GM12872 (cell line): ENCODE data around the gene ADCY6.

ENCODE experiments used
- TF ChIP-seq, protein P1 (sequence below): IDR thresholded peaks from 3 replicates; pipeline ENCODE4 v1.5.1; 2011; ENCODE audit warnings: low read depth, mild to moderate bottlenecking, low read length, moderate library complexity; ENCODE audit not compliant: insufficient read depth

Gene ADCY6

DNA sequence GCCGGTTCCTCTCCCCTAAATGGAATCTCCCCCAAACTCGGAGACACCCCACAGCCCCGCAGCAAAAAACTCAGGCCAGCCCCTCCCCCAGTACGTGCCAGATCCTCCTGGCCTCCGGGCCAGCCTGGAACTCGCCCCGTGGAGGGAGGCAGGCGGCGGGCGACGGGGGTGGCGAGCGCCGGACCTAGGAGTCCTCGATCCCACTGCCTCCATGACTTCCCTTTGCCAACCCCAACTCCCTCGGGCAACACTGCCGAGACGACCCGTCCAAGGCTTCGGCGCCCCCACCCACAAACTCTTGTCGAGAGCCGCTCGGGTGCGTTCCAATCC is 400 bp downstream of the ADCY6 start:
- TF ChIP-seq, protein P1, sequence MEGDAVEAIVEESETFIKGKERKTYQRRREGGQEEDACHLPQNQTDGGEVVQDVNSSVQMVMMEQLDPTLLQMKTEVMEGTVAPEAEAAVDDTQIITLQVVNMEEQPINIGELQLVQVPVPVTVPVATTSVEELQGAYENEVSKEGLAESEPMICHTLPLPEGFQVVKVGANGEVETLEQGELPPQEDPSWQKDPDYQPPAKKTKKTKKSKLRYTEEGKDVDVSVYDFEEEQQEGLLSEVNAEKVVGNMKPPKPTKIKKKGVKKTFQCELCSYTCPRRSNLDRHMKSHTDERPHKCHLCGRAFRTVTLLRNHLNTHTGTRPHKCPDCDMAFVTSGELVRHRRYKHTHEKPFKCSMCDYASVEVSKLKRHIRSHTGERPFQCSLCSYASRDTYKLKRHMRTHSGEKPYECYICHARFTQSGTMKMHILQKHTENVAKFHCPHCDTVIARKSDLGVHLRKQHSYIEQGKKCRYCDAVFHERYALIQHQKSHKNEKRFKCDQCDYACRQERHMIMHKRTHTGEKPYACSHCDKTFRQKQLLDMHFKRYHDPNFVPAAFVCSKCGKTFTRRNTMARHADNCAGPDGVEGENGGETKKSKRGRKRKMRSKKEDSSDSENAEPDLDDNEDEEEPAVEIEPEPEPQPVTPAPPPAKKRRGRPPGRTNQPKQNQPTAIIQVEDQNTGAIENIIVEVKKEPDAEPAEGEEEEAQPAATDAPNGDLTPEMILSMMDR, result no peak

DNA sequence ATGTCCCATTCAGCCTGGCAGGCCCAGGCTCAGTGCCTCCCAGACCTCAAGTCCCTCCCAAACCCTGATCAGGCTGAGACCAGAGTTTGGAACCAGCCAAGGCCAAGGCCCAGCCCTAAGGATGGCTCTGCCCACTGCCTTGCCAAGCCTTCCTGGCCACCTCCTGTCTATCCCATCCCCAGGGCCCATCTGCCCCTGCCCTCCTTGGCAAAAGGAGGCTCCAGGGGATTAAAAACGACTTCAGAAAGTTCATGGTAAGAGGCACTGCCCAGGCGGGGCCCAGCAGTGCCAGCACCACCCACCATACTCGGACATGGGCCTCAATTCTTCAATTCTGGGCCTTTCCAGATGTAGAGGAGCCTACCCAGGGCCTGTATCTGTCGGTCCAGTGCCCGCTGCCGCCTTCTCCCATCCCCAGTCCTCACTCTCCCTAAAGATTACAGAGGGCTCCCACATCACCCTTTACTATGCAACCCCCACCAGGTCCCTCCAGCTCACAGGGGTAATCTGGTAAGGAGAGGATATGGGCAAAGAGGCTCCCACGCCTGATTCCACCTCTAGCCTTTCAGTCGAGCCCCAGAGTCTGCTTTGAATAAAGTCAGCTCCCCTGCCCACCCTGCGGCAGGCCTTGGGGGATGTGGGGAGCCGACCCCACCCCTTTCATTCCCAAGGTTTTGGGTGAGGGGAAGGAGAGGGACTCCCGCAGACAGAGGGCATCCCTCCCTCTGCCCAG is 932 bp downstream of the ADCY6 start:
- TF ChIP-seq, protein P1, result no peak

DNA sequence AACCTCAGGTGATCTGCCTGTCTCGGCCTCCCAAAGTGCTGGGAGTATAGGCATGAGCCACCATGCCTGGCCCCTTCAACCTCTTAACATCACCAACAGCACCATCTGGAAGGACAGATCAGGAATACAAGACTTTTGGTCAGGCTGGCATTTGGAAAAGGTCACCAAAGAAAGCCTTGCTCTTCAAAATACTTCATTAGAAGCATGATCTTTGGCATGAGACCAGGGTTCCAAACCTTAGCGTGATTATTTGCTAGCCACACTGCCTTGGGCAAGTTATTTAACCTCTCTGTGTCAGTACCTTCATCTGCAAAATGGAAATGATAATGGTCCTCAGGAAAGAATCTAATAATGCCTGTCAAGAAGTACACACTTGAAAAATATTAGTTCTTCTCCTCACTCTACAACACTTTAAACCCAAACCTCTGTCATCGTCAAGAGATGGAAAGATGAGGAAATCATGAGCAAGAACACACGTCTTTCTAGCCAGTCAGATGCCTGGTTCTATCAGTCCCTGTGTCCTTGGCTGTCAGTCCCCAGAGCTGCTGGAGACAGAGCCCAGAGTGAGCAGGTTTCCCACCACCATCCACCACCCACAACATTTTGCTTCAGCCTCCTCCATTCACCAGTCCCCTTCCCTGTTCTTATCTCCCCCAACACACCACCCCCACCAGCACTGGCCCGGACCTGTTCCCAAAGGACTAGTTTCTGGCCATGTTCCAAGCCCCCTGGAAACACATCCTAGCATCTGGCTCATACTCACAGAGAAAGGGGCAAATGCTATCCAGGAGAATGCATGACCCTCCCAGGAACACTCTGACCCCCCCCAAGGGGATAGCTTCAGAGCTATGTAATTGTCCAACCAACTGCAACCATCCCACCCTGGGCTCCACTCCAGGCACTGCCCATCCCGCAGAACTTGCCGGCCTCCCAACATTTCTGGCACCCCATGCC is 2.0 kb downstream of the ADCY6 start:
- TF ChIP-seq, protein P1, result no peak

DNA sequence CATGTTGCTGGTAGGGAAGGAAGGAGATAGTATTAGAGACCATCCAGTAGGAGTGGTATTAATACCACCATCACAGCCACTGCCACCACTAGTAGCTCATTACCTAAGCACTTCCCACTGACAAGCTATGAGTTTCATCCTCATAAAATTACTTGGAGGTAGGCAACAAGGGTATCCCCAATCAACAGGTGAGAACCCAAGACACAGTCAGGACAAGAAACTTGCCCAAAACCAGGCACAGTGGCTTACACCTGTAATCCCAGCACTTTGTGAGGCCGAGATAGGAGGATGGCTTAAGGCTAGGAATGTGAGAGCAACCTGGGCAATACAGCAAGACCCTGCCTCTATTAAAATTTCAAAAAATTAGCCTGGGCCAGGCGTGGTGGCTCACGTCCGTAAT is 5.5 kb downstream of the ADCY6 start:
- TF ChIP-seq, protein P1, result no peak

DNA sequence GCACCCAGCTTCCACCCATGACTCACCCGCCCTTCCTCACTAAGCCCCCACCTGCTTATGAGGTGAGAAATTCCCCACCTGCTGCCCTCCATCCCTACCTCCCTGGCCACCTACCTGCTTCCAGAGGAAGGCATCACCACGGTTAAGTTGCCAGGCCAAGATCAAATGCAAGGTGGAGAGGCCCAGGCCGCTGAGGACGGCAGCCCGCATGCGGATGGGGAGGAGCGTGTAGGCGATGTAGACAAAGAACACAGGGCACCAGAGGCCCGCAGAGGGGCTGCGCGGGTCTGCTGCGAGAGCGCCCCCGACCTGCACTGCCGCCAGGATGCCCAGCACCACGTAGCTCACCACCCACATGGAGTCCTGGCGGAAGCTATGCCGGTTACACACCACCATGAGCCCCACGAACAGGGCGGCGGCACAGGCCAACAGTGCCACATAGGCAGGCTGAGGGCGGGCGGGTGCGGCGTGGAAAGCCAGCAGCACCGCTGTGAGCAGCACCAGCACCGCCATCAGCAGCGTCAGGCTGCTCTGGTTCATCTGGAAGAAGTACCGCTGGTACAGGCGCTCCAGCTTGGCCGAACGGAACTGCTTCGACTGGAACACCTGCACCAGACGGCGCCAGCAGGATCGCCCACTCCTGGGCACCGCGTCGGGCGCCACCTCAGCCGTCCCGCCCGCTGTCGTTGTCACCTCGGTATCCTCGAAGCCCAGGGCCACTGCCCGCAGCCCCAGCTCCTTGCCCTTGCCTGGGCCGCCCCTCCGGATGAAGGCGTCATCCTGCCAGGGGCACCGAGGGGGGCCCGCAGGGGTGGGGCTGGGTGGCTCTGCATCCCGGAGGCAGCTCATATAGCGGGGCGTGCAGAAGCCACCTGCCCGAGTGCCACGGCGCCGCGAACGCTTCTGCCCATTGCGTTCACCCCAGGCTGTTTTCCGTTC is 6.2 kb downstream of the ADCY6 start:
- TF ChIP-seq, protein P1, result no peak

DNA sequence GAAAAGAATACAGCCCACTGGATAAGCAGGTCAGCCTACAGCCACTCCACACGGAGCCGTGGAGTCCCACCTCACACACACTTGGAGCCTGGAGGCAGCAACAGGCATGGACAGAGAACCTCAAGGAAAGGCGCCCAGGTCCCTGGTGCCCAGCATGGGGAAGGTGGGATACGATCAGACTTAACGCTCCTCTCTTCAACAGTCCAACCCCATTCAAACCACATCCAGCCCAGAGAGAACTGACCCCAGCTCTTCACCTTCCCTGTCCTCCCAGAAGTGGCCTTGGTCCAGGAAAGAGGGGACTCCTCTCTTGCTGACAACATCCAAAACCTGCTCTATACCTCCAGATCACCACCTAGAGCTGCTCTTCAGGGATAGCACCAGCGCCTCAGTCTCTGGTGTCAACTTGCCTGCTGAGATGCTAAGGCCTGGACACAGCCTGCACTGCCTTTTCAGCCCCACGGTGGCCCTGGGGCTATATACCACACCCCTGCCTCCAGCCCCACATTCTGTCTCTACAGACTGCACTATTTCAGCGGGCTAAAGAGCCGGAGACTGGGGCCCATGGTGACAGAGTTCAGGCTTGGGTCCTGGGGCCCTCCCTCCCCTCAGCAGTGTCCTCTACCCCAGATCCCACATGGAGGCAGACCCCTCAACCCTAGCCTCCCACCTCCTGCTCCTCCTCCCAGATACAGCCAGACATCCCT is 7.0 kb downstream of the ADCY6 start:
- TF ChIP-seq, protein P1, result no peak
